Glutamatergic neuron (in vitro differentiated cells): ENCODE data around the gene MRTFA. TPM values are rescaled to one million over a fixed set of nuclear protein-coding genes. Genes with fewer than 3 reads are reported as not detected.
A peak's percentile ranks its signal among the peaks of the same experiment; 100 is the strongest.

Source experiments
- DNase-seq: peaks from one replicate; pipeline ENCODE4 v3.0.0; 2022
- H3K27ac Mint-ChIP-seq: one replicate; pipeline ENCODE4 v1.8.0; 2020; ENCODE audit warnings: mild to moderate bottlenecking, mixed read lengths, inconsistent platforms; ENCODE audit not compliant: unreplicated experiment
- H3K27me3 Mint-ChIP-seq: one replicate; pipeline ENCODE4 v1.8.0; 2020; ENCODE audit warnings: mild to moderate bottlenecking, moderate library complexity, mixed read lengths, inconsistent platforms; ENCODE audit not compliant: unreplicated experiment
- H3K36me3 Mint-ChIP-seq: one replicate; pipeline ENCODE4 v1.8.0; 2020; ENCODE audit warnings: mild to moderate bottlenecking, mixed read lengths, inconsistent platforms; ENCODE audit not compliant: unreplicated experiment
- H3K4me1 Mint-ChIP-seq: one replicate; pipeline ENCODE4 v1.8.0; 2020; ENCODE audit warnings: mild to moderate bottlenecking, low read depth, mixed read lengths, inconsistent platforms; ENCODE audit not compliant: unreplicated experiment
- H3K4me3 Mint-ChIP-seq: one replicate; pipeline ENCODE4 v1.8.0; 2020; ENCODE audit warnings: mild to moderate bottlenecking, mixed read lengths, inconsistent platforms; ENCODE audit not compliant: unreplicated experiment
- H3K9me3 Mint-ChIP-seq: one replicate; pipeline ENCODE4 v1.8.0; 2020; ENCODE audit warnings: mild to moderate bottlenecking, moderate library complexity, mixed read lengths, inconsistent platforms; ENCODE audit not compliant: unreplicated experiment
- CTCF ChIP-seq: fragments of 200-600 bp; sonication (generic); IDR thresholded peaks from one replicate; pipeline ENCODE4 v1.5.0; 2021; ENCODE audit not compliant: partially characterized antibody, unreplicated experiment
- total RNA-seq: library from RNA; stranded (reverse); fragmentation: NEBNext Ultra II Directional; extraction: Animal tissue kit (Norgen Biotek cat#: 25700); gene quantifications from one replicate; pipeline ENCODE4 v1.2.1, GENCODE V29; 2021; ENCODE audit not compliant: unreplicated experiment

MRTFA gene
- total RNA-seq, 1 donor from 2014 or later, result 91.7 TPM

- Mint-ChIP-seq H3K9me3 (peaks cover 4% of the 10 kb centered on the region), H3K27ac (no peak overlapping the region), H3K27me3 (peaks cover 6% of the 10 kb centered on the region), H3K4me3 (no peak overlapping the region), H3K4me1 (peaks cover 11% of the 10 kb centered on the region), H3K36me3 (peaks cover 4% of the 10 kb centered on the region)
- no peak for TF ChIP-seq CTCF
- no peak for DNase-seq
These were observed 203.0 kb downstream of the MRTFA start for GRCh38 chr22:40433416-40434090.

GRCh38 chr22:40432625-40433024 is 203.9 kb downstream of the MRTFA start:
- Mint-ChIP-seq H3K27ac (no peak overlapping the region), H3K27me3 (peaks cover 2% of the 10 kb centered on the region), H3K36me3 (peaks cover 4% of the 10 kb centered on the region), H3K9me3 (peaks cover 4% of the 10 kb centered on the region), H3K4me1 (peaks cover 11% of the 10 kb centered on the region), H3K4me3 (no peak overlapping the region)
- TF ChIP-seq CTCF, result no peak
- no peak for DNase-seq

GRCh38 chr22:40432157-40432556 is 204.4 kb downstream of the MRTFA start:
- Mint-ChIP-seq H3K27ac (no peak overlapping the region), H3K4me3 (no peak overlapping the region), H3K36me3 (peaks cover 4% of the 10 kb centered on the region), H3K9me3 (peaks cover 4% of the 10 kb centered on the region), H3K27me3 (peaks cover 2% of the 10 kb centered on the region), H3K4me1 (peaks cover 9% of the 10 kb centered on the region)
- no peak for DNase-seq
- no peak for TF ChIP-seq CTCF

GRCh38 chr22:40430991-40431390 is 205.5 kb downstream of the MRTFA start:
- no peak for DNase-seq
- Mint-ChIP-seq H3K4me3 (no peak overlapping the region), H3K27ac (peak overlapping the region; percentile 16), H3K27me3 (peaks cover 10% of the 10 kb centered on the region), H3K4me1 (peaks cover 15% of the 10 kb centered on the region), H3K36me3 (peaks cover 4% of the 10 kb centered on the region), H3K9me3 (peaks cover 11% of the 10 kb centered on the region)
- TF ChIP-seq CTCF, result no peak

GRCh38 chr22:40429481-40429880 is 207.0 kb downstream of the MRTFA start:
- TF ChIP-seq CTCF, result no peak
- H3K4me1 Mint-ChIP-seq, result peaks cover 20% of the 10 kb centered on the region
- no peak overlapping the region for H3K4me3 Mint-ChIP-seq
- peaks cover 4% of the 10 kb centered on the region for H3K36me3 Mint-ChIP-seq
- H3K27ac Mint-ChIP-seq, result no peak overlapping the region
- peaks cover 14% of the 10 kb centered on the region for H3K9me3 Mint-ChIP-seq
- H3K27me3 Mint-ChIP-seq, result peaks cover 12% of the 10 kb centered on the region
- DNase-seq, result no peak
